GM15510 (cell line): ENCODE results near the gene ATP6V0E2.

Experiments
- POLR2A ChIP-seq: IDR thresholded peaks from 3 replicates; pipeline ENCODE4 v1.6.1; 2011; ENCODE audit warnings: borderline replicate concordance; ENCODE audit not compliant: insufficient read length; ENCODE audit errors: extremely low read depth

The ATP6V0E2 gene

DNA sequence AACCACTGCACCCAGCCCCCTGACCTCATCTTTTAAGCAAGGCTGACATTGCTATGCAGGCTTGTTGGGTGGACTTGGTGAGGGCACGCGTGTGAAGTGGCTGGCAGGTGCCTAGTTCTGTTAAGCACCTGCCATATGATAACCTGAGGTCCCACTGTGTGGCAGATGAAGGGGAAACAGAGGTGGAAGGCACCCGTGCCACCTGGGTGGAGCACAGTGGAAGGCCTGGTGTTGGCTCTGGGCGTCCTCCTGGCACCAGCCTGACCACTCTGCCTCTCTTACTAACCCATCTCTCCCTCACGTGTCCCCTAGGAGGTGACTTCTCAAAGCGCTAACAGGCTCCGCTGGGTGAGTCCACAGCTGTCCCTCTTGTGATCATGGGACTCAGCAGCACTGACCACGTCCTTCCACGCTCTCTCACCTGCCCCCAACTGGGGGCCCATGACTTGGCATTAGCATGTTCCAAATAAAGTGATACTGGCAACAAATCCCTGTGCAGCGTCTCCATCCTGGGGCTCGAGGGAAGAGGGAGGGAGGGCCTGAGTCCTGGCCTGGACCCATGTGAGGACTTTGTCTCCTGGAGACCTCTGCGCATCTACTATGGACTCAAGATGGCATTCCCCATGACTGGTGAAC lies 40.2 kb upstream of the ATP6V0E2 start:
- TF ChIP-seq POLR2A, result no peak

DNA sequence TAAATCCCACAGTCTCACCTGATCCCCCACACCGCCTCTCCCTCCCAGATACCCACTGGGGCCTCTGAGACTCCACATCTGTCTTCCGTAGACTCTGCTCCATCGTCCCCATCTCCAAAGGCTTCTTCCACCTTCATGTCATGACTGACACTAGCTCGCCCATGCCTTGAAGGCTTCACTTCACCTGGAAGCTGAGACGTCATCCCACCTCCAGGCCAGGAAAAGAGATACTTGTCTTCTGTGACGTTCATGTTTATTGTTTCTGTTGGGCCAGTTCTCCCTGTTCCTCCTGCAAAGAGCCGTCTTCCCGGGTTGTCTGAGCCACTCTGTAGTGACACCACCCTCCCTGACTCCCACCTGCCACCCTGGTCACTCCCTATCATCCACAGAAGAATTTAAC lies 39.2 kb upstream of the ATP6V0E2 start:
- TF ChIP-seq POLR2A, result no peak

- no peak for TF ChIP-seq POLR2A
Observed at GRCh38 chr7:149836434-149836833, 37.3 kb upstream of the ATP6V0E2 start.

GRCh38 chr7:149837564-149838223 lies 36.1 kb upstream of the ATP6V0E2 start:
- TF ChIP-seq POLR2A, result no peak

DNA sequence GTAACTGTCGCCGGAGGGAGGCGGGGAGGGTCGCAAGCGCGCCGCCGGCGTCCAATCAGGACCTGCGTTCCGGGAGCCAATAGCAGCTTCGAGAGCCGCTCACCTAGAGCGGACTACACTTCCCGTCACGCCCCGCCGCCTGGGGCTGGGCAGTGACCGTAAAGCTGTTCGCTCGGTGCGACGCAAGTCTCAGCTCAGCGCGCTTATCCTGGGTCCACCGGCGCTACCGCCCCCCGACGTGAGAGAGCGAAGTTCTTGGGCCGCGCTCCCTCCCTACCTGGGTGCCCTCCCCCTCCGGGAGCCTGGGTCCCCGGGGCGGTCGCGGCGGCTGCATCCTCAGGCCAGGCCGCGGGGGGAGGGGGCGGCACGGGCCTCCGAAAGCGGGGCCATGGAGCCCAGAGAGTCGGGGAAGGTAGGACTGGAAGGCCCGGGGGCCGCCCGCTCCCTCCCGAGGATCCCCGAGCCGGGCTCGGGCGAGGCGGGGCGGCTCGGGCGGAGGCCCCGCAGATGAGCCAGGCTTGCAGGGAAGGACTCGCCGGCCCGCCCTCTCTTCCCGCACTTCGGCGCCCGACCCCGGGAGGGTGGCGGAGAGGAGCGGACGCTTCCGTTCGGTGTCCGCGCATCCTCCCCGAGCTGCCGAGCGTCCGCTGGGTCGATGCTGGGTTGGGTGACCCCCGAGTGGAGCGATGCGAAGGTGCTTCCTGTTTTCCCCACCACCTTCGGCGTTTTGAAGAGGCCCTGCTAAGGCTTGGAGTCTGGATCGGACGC lies 35.4 kb upstream of the ATP6V0E2 start, which contains the start of gene ZNF862:
ZNF862 (plus strand) TSS at position 152 of the 768 bp plus-strand sequence; CDS start at position 389, 237 bp downstream.
- TF ChIP-seq POLR2A, result peak; percentile 67

DNA sequence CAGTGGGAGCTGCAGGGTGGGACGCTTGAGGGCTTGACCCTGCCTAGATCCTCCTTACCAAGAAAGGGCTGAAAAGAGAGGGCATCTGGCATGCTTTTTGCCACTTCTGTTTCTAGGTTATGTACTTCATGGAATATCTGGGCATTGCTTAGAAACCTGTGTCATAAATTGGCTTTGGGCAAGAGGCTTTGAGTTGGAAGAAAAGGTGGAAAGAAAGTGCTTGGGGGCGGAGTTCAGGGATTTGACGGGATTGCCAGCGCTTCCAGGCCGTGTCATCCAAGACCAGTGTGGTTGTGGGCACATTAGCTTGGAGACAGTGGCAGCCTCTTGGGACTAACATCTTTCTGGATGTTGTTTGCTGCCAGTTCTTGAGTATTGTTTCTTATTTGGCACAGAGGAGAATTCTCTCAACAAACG lies 34.8 kb upstream of the ATP6V0E2 start:
- TF ChIP-seq POLR2A, result no peak

- no peak for TF ChIP-seq POLR2A
Observed at GRCh38 chr7:149839933-149840332, 33.8 kb upstream of the ATP6V0E2 start.

GRCh38 chr7:149843566-149843965 lies 30.2 kb upstream of the ATP6V0E2 start:
- no peak for TF ChIP-seq POLR2A

GRCh38 chr7:149844445-149844844 lies 29.3 kb upstream of the ATP6V0E2 start:
- TF ChIP-seq POLR2A, result no peak

- TF ChIP-seq POLR2A, result no peak
Observed at GRCh38 chr7:149845257-149845980, 28.4 kb upstream of the ATP6V0E2 start.

GRCh38 chr7:149846021-149846420 lies 27.7 kb upstream of the ATP6V0E2 start:
- no peak for TF ChIP-seq POLR2A

- TF ChIP-seq POLR2A, result no peak
Observed at GRCh38 chr7:149846436-149847046, 27.2 kb upstream of the ATP6V0E2 start.

DNA sequence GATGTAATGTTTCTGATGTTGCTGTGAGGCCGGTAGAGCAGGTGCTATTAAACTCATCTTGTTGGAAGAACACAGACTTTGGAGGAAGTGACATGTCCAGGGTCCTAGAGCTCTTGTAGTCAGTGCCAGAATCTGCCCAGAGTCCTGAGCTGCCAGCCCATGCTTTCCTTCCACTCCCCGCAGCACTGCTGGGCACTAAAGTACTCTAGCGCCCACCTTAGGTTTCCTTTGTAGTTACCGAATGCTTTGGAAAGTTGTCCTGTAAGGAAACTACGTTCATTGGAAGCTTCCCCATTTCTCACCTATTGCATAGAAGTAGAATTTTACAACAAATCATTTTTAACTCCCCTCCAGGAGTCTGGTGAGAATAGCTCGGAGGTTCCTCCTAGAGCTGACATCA lies 24.6 kb upstream of the ATP6V0E2 start:
- no peak for TF ChIP-seq POLR2A

- no peak for TF ChIP-seq POLR2A
Observed at GRCh38 chr7:149850007-149850594, 23.7 kb upstream of the ATP6V0E2 start.
